A549 (cell line): ENCODE results near the gene PVALEF. TPM values are rescaled to one million over a fixed set of nuclear protein-coding genes. Genes with fewer than 3 reads are reported as not detected.

Experiments
- ATAC-seq, 2 experiments: fragments of 200-7000 bp in 1 of 2; fragments of >200 bp in 1 of 2; cut with Nextera tagmentation in 1 of 2; cut with Tn5 transposase in 1 of 2; 3 replicates each; pipeline versions ENCODE4 v1.8.0 to v1.9.1; 2018 to 2020; ENCODE audit warnings: mild to moderate bottlenecking in 1 of 2, moderate library complexity in 1 of 2
- CTCF ChIA-PET: fragments of 300-600 bp; sonication (Branson Sonifier 250); formaldehyde crosslinking; extraction: SDS; loops from one replicate; lab custom pipeline; 2021; ENCODE audit warnings: antibody characterized with exemption, inconsistent platforms; lab: Yijun Ruan, JAX
- POLR2A ChIA-PET: fragments of 350-600 bp; formaldehyde crosslinking; extraction: SDS; loops from one replicate; lab custom pipeline; 2021; ENCODE audit warnings: antibody characterized with exemption, inconsistent platforms; lab: Yijun Ruan, JAX
- DNase-seq, 2 experiments: peaks; one replicate each; pipeline versions ENCODE4 v3.0.0 to v3.0.0-alpha.2; 2011 to 2016; ENCODE audit warnings: low read depth in 1 of 2, low spot score in 1 of 2
- FAIRE-seq: peaks from 2 replicates; lab custom pipeline; 2011; peaks lifted over from hg19 to GRCh38; lab: Jason Lieb, UNC
- H3K27ac ChIP-seq, 2 experiments: fragments of >200 bp; sonication (Bioruptor Twin); formaldehyde crosslinking; 3 replicates each; pipeline ENCODE4 v1.5.1; 2016 to 2017
- H3K4me1 ChIP-seq: fragments of >200 bp; sonication (Bioruptor Twin); formaldehyde crosslinking; 3 replicates; pipeline ENCODE4 v1.6.1; 2016
- H3K4me2 ChIP-seq: fragments of >200 bp; sonication (Bioruptor Twin); formaldehyde crosslinking; 3 replicates; pipeline ENCODE4 v1.6.1; 2016
- H3K4me3 ChIP-seq: fragments of >200 bp; sonication (Bioruptor Twin); formaldehyde crosslinking; 3 replicates; pipeline ENCODE4 v1.5.1; 2016
- H3K9me3 ChIP-seq: fragments of >200 bp; sonication (Bioruptor Twin); formaldehyde crosslinking; 3 replicates; pipeline ENCODE4 v1.6.1; 2016
- BCL3 ChIP-seq: fragments of >200 bp; sonication (Bioruptor Twin); formaldehyde crosslinking; IDR thresholded peaks from 3 replicates; pipeline ENCODE4 v1.6.1; 2016
- CHD4 ChIP-seq: fragments of 200-600 bp; sonication (generic); IDR thresholded peaks from 2 replicates; pipeline ENCODE4 v1.6.1; 2016; ENCODE audit warnings: antibody characterized with exemption, mild to moderate bottlenecking, borderline replicate concordance
- EHF ChIP-seq: fragments of 250-450 bp; sonication (Bioruptor Pico); IDR thresholded peaks from 2 replicates; pipeline ENCODE4 v1.5.0; 2020; ENCODE audit warnings: mild to moderate bottlenecking
- ELK1 ChIP-seq: fragments of 150-350 bp; IDR thresholded peaks from 2 replicates; pipeline ENCODE4 v1.6.1; 2014; ENCODE audit warnings: low read depth, mild to moderate bottlenecking, low read length
- ESRRA ChIP-seq: fragments of 150-350 bp; IDR thresholded peaks from 2 replicates; pipeline ENCODE4 v1.6.1; 2014; ENCODE audit warnings: mild to moderate bottlenecking, low read length, borderline replicate concordance
- HEYL ChIP-seq: fragments of 250-450 bp; sonication (Bioruptor Pico); IDR thresholded peaks from 2 replicates; pipeline ENCODE4 v1.8.0; 2021; ENCODE audit warnings: mild to moderate bottlenecking, moderate library complexity
- HOXA7 ChIP-seq: fragments of 250-450 bp; sonication (Bioruptor Pico); IDR thresholded peaks from 2 replicates; pipeline ENCODE4 v1.5.0; 2020; ENCODE audit warnings: mild to moderate bottlenecking, moderate library complexity
- JUNB ChIP-seq: fragments of >200 bp; sonication (Bioruptor Twin); formaldehyde crosslinking; IDR thresholded peaks from 2 replicates; pipeline ENCODE4 v1.6.1; 2016
- MAFK ChIP-seq: fragments of 450-650 bp; IDR thresholded peaks from 2 replicates; pipeline ENCODE4 v1.6.1; 2014; ENCODE audit not compliant: partially characterized antibody
- NFE2L2 ChIP-seq: fragments of 150-350 bp; conservative IDR thresholded peaks from 2 replicates; pipeline ENCODE4 v1.6.1; 2014; ENCODE audit warnings: low read length
- NPAS2 ChIP-seq: fragments of 250-450 bp; sonication (Bioruptor Pico); IDR thresholded peaks from 2 replicates; pipeline ENCODE4 v1.8.0; 2022; ENCODE audit warnings: mild to moderate bottlenecking, moderate library complexity, borderline replicate concordance
- POLR2A ChIP-seq: IDR thresholded peaks from 2 replicates; pipeline ENCODE4 v1.6.1; 2012; ENCODE audit warnings: mild to moderate bottlenecking, low read length
- TFCP2L1 ChIP-seq: fragments of 250-450 bp; sonication (Bioruptor Pico); IDR thresholded peaks from 2 replicates; pipeline ENCODE4 v1.5.0; 2021; ENCODE audit warnings: mild to moderate bottlenecking
- TP53 ChIP-seq: fragments of 250-450 bp; sonication (Bioruptor Pico); IDR thresholded peaks from 2 replicates; pipeline ENCODE4 v1.5.0; 2021; ENCODE audit warnings: mild to moderate bottlenecking, moderate library complexity
- ZC3H11A ChIP-seq: fragments of 450-650 bp; IDR thresholded peaks from 2 replicates; pipeline ENCODE4 v1.6.1; 2014; ENCODE audit warnings: antibody characterized with exemption, mild to moderate bottlenecking
- ZNF302 ChIP-seq: fragments of 250-450 bp; sonication (Bioruptor Pico); IDR thresholded peaks from 2 replicates; pipeline ENCODE4 v1.9.0; 2021; ENCODE audit warnings: inconsistent platforms, mild to moderate bottlenecking, moderate library complexity
- WGBS: methylation state at CpG from one replicate; pipeline ENCODE4 v1.1.6; 2017; ENCODE audit errors: missing lambda C conversion rate; 5-methylcytosine and 5-hydroxymethylcytosine counted together
- polyA plus RNA-seq, 4 experiments: library from polyadenylated mRNA; depleted of rRNA in 3 of 4; stranded (reverse); fragments of >200 nt; fragmentation: RNase III in 1 of 4; extraction: RNeasy Plus Mini Kit Qiagen cat#74134 plus additional on column Dnase treatment in 1 of 4; gene quantifications; 2 replicates in 3 of 4; 3 replicates in 1 of 4; pipeline ENCODE4 v1.2.3, GENCODE V29; 2011 to 2017
- TF ChIP-seq, protein P1 (sequence below): IDR thresholded peaks from 2 replicates; pipeline ENCODE4 v1.6.1; 2012
- TF ChIP-seq, protein P2 (sequence below): fragments of >200 bp; sonication (Bioruptor Twin); formaldehyde crosslinking; IDR thresholded peaks from 3 replicates; pipeline ENCODE4 v1.5.1; 2016
- TF ChIP-seq, protein P3 (sequence below): fragments of 250-450 bp; sonication (Bioruptor Pico); IDR thresholded peaks from 2 replicates; pipeline ENCODE4 v1.5.0; 2021; ENCODE audit warnings: mild to moderate bottlenecking, moderate library complexity, borderline replicate concordance

The PVALEF gene
- polyA plus RNA-seq, 2 of the 4 experiments (the other 2 are of a cell fraction): not detected

DNA sequence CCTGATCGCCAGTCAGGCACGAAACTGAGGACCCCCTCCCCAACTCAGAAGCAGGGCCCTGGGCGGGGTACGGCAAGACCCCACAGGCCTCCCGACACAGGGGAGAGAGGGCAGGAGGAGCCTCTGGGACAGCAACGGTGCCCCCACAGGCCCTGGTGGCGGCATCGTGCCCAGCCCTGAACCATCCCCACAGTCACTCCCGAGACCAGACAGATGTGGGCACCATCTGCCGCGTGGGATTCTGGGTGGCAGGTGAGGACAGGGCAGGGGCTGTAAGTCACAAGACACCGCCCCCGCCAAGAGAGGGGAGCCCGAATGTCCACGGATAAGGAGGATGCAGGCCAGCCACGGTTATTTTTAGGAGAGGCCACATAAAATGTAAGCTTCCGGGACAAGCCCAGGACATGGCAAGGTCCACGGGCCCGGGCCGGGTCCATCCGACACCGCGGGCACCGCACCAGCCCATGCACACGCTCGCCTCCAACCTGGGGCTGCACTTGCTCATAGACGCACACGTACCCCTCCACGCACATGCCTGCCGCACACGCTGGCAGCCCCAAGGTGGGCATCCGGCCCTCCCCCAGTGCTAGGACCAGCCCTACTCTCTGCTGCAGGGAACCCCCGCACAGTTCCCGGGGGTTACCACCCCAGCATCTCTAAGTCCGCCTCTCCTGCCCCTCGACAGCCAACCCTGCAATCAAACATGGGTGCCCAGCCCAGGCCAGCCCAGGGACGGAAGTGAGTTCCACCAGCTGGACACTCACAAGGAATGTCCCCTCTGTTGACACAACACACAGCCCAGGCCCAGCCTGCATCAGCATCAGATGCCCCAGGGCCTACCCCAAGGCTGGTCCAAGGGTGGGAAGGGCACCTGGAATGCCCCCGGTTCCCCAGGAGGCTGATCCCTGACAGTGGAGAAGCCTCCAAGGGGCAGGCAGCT lies 8.2 kb upstream of the PVALEF start:
- no peak for DNase-seq

GRCh38 chr17:81157848-81158687 lies 7.2 kb upstream of the PVALEF start:
- no peak for TF ChIP-seq ESRRA
- no peak for TF ChIP-seq BCL3
- TF ChIP-seq TP53: no peak
- no peak for TF ChIP-seq ELK1
- TF ChIP-seq HOXA7: no peak
- TF ChIP-seq EHF (CRISPR knock-in tag): no peak
- TF ChIP-seq MAFK: no peak
- no peak for TF ChIP-seq HEYL (CRISPR knock-in tag)
- TF ChIP-seq, protein P1, sequence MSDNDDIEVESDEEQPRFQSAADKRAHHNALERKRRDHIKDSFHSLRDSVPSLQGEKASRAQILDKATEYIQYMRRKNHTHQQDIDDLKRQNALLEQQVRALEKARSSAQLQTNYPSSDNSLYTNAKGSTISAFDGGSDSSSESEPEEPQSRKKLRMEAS: no peak
- TF ChIP-seq JUNB: no peak
- TF ChIP-seq TFCP2L1 (CRISPR knock-in tag): no peak
- no peak for TF ChIP-seq ZC3H11A
- no peak for TF ChIP-seq CHD4
- no peak for TF ChIP-seq POLR2A
- no peak for TF ChIP-seq ZNF302 (CRISPR knock-in tag)
- no peak for TF ChIP-seq NPAS2 (CRISPR knock-in tag)
- no peak for TF ChIP-seq NFE2L2
- TF ChIP-seq, protein P2, sequence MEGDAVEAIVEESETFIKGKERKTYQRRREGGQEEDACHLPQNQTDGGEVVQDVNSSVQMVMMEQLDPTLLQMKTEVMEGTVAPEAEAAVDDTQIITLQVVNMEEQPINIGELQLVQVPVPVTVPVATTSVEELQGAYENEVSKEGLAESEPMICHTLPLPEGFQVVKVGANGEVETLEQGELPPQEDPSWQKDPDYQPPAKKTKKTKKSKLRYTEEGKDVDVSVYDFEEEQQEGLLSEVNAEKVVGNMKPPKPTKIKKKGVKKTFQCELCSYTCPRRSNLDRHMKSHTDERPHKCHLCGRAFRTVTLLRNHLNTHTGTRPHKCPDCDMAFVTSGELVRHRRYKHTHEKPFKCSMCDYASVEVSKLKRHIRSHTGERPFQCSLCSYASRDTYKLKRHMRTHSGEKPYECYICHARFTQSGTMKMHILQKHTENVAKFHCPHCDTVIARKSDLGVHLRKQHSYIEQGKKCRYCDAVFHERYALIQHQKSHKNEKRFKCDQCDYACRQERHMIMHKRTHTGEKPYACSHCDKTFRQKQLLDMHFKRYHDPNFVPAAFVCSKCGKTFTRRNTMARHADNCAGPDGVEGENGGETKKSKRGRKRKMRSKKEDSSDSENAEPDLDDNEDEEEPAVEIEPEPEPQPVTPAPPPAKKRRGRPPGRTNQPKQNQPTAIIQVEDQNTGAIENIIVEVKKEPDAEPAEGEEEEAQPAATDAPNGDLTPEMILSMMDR: no peak
- TF ChIP-seq, protein P3, sequence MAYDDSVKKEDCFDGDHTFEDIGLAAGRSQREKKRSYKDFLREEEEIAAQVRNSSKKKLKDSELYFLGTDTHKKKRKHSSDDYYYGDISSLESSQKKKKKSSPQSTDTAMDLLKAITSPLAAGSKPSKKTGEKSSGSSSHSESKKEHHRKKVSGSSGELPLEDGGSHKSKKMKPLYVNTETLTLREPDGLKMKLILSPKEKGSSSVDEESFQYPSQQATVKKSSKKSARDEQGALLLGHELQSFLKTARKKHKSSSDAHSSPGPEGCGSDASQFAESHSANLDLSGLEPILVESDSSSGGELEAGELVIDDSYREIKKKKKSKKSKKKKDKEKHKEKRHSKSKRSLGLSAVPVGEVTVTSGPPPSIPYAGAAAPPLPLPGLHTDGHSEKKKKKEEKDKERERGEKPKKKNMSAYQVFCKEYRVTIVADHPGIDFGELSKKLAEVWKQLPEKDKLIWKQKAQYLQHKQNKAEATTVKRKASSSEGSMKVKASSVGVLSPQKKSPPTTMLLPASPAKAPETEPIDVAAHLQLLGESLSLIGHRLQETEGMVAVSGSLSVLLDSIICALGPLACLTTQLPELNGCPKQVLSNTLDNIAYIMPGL: no peak
- no peaks in the 10 kb centered on the region for H3K9me3 ChIP-seq
- FAIRE-seq (no peak), DNase-seq (no peak), ATAC-seq (no peak)
- H3K4me1 ChIP-seq: no peaks in the 10 kb centered on the region
- H3K27ac ChIP-seq: no peak overlapping the region
- CTCF ChIA-PET: interaction anchor here (0.9 to 11.4 kb wide), 5 partner anchors 8 to 96 kb away, joined by 3 to 121 read pairs (median 3); no protein-coding TSS in a partner anchor
- H3K4me3 ChIP-seq: no peak overlapping the region
- POLR2A ChIA-PET: no interaction called here
- H3K4me2 ChIP-seq: no peak overlapping the region
- WGBS: 78% methylated on average over 36 of the region's 39 CpGs

More for the DNA sequence above, 8.2 kb upstream of the PVALEF start:
- 83% methylated on average over 34 of the region's 38 CpGs for WGBS
- Histone ChIP-seq H3K4me1 (no peaks in the 10 kb centered on the region), H3K9me3 (no peaks in the 10 kb centered on the region), H3K4me2 (no peak overlapping the region), H3K27ac (no peak overlapping the region), H3K4me3 (no peak overlapping the region)
- ATAC-seq (no peak; a peak in 1 of 6 replicates), FAIRE-seq (no peak)
- CTCF ChIA-PET: interaction anchor here (0.9 to 11.4 kb wide), 3 partner anchors 7 to 60 kb away, joined by 3 to 121 read pairs (median 3); no protein-coding TSS in a partner anchor
- TF ChIP-seq NPAS2 (CRISPR knock-in tag): no peak
- POLR2A ChIA-PET: no interaction called here
